GM19043 (cell line): ENCODE results near the gene PLSCR3.
"Not testable (repeated sequence)": the region's sequence is repeated elsewhere in the genome, so short reads cannot be mapped to it uniquely, and the experiment has no call there.

Experiments used
- ATAC-seq: cut with Tn5 transposase; IDR thresholded peaks from one replicate; pipeline ENCODE4 v1.9.1; 2021; ENCODE audit warnings: low read depth; ENCODE audit not compliant: unreplicated experiment

PLSCR3 gene

DNA sequence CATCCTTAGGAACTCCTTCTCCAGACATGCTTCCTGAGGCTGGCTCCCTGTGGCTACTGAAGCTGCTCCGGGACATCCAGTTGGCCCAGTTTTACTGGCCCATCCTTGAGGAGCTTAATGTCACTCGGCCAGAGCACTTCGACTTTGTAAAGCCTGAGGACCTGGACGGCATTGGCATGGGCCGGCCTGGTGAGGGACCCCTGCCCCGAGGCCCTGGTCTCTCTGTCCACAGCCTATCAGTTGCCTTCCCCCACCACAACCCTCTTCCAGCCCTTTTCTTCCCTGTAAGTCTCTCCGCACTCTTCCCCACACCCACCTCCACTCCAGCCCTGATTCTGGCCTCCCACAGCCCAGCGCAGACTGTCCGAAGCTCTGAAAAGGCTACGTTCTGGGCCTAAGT lies 11.4 kb downstream of the PLSCR3 start:
- no peak for ATAC-seq

DNA sequence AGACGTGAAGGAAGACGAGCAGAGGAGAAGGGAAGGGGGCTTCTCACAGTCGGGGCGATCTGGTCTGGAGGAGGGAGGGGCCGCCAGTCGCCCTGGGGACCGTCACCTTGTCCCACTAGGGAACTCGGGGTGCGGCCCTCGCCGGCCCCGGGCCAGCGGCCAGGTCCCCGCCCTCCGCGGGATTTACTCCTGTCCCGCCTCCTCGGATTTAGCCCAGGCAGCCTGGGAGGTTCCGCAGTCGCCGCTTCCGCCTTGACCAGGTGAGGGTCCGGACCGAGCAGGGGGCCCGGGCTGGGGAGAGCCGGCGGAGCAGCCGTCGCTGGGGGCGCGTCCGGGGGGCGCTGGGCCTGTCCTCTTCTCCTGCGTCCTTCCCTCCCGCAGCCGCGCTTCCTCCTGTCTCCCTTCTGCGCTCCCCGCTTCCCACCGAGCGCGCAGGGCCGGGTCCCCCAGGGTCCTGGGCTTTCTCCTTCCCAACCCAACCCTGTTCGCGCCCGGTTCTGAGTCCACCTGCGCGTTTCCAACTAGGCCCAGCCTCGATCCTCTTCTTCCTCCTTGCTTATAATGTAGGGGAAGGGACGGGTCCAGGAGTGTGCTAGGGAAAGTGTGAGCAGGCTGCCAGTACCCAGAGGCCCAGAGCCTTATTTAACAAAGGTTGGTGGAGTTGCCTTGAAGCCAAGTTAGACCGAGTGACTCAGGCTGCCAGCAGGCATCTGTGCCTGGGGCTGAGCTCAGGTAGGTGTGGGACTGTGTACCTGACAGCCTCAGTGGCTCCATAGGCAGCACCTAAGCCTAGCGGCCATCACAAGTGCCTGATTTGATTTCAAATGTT lies 13.3 kb downstream of the PLSCR3 start, which contains the start of gene TNK1:
TNK1 (plus strand) TSS at position 235 of the 829 bp plus-strand sequence. CDS start 1,838 bp downstream, outside the sequence.
- no peak for ATAC-seq

DNA sequence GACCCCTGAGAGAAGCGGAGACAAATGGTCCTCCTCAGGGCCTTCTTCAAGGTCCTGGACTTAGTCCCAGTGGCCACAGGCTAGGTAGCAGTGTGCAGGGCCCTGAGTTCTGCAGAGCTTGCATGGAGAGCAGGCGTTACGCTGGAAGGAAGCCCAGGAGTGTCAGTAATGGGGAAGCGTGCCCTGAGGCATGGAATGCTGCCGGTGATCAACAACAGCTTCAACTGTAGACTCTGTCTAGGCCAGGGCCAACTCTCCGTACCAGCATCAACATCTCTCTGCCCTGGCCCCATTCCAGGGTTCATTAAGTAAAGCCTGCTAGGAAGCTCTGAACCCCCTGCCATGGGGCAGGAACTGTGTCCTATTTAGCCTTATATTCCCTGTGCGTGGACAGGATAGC lies 14.0 kb downstream of the PLSCR3 start:
- no peak for ATAC-seq

DNA sequence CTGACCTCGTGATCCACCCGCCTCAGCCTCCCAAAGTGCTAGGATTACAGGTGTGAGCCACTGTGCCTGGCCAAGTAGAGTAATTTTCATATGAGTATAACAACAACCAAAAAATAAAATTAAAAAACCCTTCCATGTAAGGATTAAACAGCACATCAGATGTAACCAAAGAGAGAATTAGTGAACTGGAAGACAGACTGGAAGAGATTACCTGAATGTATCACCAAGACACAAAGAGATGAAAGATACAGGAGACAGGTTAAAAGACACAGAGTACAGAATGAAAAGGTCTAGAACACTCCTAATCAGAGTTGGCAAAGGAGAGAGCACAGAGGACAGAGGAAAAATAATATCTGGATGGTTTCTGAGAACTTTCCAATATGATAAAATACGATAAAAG lies 15.2 kb downstream of the PLSCR3 start:
- no peak for ATAC-seq

GRCh38 chr17:7374353-7374752 lies 20.0 kb downstream of the PLSCR3 start:
- no peak for ATAC-seq

- ATAC-seq = no peak
These were observed 23.5 kb downstream of the PLSCR3 start for GRCh38 chr17:7370853-7371252.

DNA sequence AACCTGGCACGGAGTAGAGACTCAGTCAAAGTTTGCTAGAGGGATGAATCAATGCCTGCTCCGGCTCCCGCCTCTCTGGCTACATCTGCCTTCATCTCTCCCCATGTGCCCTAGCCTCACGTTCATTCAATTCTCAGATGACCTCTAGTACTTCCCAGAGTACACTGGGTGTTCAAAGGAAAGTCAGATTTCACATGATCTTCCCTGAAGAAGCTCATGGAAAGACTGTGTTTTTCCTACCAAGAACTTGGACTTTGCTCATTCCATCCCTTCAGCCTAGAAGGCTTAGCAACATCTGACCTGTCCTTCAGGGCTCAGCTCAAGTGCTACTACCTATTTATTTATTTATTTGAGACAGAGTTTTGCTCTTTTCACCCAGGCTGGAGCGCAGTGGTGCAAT lies 24.5 kb downstream of the PLSCR3 start:
- no peak for ATAC-seq

DNA sequence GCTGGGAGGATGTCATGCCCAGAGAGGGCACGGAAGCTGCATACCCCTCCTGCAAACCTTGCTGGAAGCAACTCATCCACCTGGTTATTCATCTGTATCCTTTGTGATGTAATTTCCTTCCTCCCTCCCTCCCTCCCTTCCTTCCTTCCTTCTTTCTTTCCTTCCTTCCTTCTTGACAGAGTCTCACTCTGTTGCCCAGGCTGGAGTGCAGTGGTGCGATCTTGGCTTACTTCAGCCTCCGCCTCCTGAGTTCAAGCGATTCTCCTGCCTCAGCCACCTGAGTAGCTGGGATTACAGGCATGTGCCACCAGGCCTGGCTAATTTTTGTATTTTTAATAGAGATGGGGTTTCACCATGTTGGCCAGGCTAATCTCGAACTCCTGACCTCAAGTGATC lies 25.7 kb downstream of the PLSCR3 start:
- ATAC-seq = not testable (repeated sequence)

DNA sequence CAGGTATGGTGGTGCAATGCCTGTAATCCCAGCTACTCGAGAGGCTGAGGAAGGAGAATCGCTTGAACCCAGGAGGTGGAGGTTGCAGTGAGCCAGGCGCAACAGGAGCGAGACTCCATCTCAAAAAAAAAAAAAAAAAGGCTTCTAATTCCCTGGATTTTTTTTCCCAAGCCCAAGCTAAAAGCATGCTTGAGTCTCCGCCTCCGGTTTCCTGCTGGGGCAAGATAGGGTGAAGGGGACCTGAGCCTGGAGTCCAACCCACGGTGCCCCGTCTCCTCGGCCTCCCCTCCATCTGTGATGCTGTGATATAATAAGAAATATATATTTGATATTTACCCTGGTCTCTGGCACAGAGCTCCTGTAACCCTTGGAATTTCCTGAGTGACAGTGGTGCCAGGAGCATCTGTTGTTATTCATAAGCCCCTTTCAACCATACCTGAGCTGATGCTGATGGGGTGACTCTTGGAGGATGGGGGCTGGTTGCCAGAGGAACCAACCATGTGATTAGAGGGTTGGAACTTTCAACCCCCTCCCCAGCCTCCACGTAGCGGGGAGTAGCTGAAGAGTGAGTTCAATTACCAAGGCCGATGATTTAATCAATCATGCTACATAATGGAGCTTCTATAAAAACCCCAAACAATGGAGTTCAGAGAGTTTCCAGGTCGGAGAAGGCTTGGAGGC lies 26.3 kb downstream of the PLSCR3 start:
- ATAC-seq = no peak

- no peak for ATAC-seq
These were observed 27.2 kb downstream of the PLSCR3 start for GRCh38 chr17:7367083-7367482.

DNA sequence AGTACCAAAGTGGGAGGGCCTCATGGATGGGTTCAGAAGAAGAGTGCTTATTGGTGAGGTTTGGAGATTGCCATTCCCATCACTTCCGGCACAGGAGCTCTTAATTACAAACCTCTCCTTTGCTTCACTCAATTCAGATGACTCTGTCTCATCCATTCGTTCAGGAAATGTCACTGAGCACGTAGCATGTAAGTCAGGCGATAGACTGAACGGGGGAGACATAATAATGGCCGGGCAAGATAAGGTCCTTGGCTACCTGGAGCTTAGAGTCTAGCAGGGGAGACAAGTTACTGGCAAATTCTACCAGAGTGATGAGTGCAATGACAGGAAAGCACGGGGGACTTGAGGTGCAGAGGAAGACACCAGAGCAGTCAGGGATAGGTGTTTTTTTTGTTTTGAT lies 28.4 kb downstream of the PLSCR3 start:
- ATAC-seq = not testable (repeated sequence)

DNA sequence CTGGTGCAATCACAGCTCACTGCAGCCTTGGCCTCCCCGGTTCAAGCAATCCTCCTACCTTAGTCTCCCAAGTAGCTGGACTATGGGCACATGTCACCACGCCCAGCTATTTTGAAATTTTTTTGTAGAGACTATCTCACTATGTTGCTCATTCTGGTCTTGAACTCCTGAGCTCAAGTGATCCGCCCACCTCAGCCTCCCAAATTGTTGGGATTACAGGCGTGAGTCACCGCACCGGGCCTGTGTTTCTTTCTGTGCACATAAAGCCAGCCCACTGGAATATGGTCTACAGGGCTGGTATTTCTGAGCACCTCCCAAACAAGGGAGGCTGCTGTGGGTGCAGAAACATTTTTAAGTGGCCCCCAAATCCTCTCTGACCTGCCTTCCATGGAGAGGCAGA lies 31.0 kb downstream of the PLSCR3 start:
- no peak for ATAC-seq

DNA sequence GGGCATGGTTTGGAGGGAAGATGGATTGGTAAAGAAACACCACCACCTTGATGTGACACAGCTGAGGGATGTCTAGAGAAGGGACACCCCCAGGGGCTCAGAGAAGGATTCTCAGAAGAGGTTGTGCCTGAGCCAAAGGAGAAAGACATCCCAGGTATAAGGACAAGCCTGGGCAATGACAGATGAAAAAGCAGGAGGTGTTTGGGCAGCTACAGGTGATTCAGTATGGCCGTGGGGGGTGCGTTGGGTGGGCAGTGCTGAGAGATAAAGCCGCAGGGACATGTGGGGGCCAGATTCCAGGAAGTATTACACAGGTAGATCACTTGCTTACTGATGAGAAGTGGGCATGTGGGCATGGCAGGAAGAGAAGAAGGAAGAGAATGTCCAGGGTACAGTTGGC lies 32.4 kb downstream of the PLSCR3 start:
- ATAC-seq = no peak

GRCh38 chr17:7357381-7357780 lies 36.9 kb downstream of the PLSCR3 start:
- no peak for ATAC-seq

DNA sequence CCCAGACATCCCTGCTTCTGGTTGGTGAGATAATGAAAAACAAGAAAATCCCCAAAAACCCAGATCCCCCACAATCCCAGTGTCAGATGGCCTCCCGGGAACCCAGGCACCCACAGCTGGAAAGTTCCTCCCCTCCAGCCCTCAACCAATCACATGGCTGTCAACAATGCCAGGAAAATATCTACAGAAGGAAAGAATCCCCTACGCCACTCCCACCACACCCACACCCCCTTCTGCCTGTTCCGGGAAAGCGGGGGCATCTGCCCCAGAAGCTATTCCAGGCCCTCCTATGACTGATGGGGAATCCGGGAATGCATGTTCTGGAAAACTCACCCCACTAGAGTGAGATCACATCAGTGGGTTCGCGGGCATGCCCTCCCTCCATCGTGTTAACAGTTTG lies 37.6 kb downstream of the PLSCR3 start:
- ATAC-seq = no peak

DNA sequence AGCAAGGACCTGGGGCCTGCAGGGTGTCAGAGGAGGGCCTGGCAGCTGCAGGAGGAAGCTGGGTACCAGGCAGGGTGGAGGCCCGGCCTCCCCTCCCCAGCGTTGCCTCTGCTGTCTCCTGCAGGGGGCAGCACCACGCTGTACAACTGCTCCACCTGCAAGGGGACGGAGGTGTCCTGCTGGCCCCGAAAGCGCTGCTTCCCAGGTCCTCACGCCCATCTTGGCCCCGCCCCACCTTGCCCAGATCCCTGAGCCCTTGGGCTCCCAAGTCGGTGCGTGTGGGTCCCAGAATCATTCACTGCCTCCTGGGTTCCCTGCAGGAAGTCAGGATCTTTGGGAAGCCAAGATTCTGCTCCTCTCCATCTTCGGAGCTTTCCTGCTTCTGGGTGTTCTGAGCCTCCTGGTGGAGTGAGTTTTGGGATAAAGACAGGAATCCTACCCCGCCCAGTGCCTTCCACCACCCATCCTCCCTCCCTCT lies 38.2 kb downstream of the PLSCR3 start:
- no peak for ATAC-seq

DNA sequence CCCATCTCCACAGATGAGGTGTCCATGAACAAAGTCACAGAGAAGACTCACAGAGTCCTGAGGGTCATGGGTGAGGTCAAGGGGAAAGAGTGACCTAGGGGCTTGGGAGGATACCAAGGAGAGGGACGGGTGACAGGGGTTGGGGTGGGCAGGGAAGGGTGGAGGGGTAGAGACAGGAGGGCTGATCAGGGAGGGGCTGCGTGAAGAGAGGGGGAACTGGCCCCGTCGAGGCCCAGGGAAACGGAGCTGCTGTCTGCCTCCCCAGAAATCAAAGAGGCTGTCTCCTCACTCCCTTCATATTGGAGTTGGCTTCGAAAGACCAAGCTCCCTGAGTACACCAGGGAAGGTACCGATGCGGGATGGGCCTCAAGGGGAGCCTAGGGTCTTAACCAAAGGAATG lies 38.8 kb downstream of the PLSCR3 start:
- ATAC-seq = no peak

DNA sequence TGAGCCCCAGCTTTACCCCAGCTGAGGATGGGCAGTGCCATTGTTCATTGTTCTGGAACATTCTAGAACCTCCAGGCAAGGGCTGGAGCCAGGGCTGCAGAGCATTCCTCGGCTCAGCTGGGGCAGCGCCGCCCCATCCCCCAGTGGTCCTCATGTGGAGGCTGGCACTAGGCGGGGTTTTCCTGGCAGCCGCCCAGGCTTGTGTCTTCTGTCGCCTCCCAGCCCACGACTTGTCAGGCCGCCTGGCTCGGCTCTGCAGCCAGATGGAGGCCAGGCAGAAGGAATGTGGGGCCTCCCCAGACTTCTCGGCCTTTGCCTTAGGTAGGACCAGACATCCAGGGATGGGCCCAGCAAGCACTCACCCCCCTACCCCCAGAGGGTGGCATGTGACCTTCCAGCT lies 39.3 kb downstream of the PLSCR3 start, which contains the start of gene TMEM95:
TMEM95 (plus strand) TSS at position 104 of the 400 bp plus-strand sequence; CDS start at position 153, 49 bp downstream.
- ATAC-seq = no peak

GRCh38 chr17:7354262-7354843 lies 40.0 kb downstream of the PLSCR3 start:
- no peak for ATAC-seq

DNA sequence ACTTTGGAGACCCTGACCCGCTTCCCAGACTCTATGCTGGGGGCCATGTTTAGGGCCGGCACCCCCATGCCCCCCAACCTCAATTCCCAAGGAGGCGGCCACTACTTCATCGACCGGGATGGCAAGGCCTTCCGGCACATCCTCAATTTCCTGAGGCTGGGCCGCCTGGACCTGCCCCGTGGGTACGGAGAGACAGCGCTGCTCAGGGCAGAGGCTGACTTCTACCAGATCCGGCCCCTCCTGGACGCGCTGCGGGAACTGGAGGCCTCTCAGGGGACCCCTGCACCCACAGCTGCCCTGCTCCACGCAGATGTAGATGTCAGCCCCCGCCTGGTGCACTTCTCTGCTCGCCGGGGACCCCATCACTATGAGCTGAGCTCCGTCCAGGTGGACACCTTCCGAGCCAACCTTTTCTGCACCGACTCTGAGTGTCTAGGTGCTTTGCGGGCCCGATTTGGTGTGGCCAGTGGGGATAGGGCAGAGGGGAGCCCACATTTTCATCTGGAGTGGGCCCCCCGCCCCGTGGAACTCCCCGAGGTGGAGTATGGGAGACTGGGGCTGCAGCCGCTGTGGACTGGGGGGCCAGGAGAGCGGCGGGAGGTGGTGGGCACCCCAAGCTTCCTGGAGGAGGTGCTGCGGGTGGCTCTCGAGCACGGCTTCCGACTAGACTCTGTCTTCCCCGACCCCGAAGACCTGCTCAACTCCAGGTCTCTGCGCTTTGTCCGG lies 41.3 kb downstream of the PLSCR3 start:
- no peak for ATAC-seq

- ATAC-seq = no peak
These were observed 41.8 kb downstream of the PLSCR3 start for GRCh38 chr17:7352503-7352889.
